NCI-H748 treated with DMSO at 0.1 percent for 48 hours (cell line): ENCODE data around the gene LPCAT3.
"Not testable (repeated sequence)": the region's sequence is repeated elsewhere in the genome, so short reads cannot be mapped to it uniquely, and the experiment has no call there.

Source experiments
- DNase-seq: peaks from one replicate; lab custom pipeline; 2025; lab: John Stamatoyannopoulos, UW

LPCAT3 gene

GRCh38 chr12:7035463-7035862 is 17.2 kb upstream of the LPCAT3 start:
- no peak for DNase-seq

- no peak for DNase-seq
These were observed 16.2 kb upstream of the LPCAT3 start for GRCh38 chr12:7034464-7034863.

GRCh38 chr12:7032990-7033389 is 14.7 kb upstream of the LPCAT3 start:
- no peak for DNase-seq

GRCh38 chr12:7031306-7031705 is 13.0 kb upstream of the LPCAT3 start:
- no peak for DNase-seq

GRCh38 chr12:7026854-7027253 is 8.6 kb upstream of the LPCAT3 start:
- no peak for DNase-seq

GRCh38 chr12:7023114-7023513 is 4.8 kb upstream of the LPCAT3 start:
- no peak for DNase-seq

- DNase-seq, result no peak
These were observed 3.7 kb upstream of the LPCAT3 start for GRCh38 chr12:7021956-7022355.

- DNase-seq, result no peak
These were observed 830 bp upstream of the LPCAT3 start for GRCh38 chr12:7019043-7019569.

- no peak for DNase-seq
These were observed 366 bp downstream of the LPCAT3 start for GRCh38 chr12:7017870-7018349.

- no peak for DNase-seq
These were observed 1.2 kb downstream of the LPCAT3 start for GRCh38 chr12:7016958-7017571.

- DNase-seq, result no peak
These were observed 2.5 kb downstream of the LPCAT3 start for GRCh38 chr12:7015555-7016370.

GRCh38 chr12:7013101-7013500 is 5.2 kb downstream of the LPCAT3 start:
- no peak for DNase-seq

GRCh38 chr12:7012024-7012607 is 6.2 kb downstream of the LPCAT3 start:
- DNase-seq, result no peak

GRCh38 chr12:7011398-7011797 is 6.9 kb downstream of the LPCAT3 start:
- DNase-seq, result not testable (repeated sequence)

GRCh38 chr12:7009512-7009911 is 8.8 kb downstream of the LPCAT3 start:
- DNase-seq, result no peak

GRCh38 chr12:7008864-7009263 is 9.4 kb downstream of the LPCAT3 start:
- no peak for DNase-seq

- no peak for DNase-seq
These were observed 11.6 kb downstream of the LPCAT3 start for GRCh38 chr12:7006639-7007038.

- DNase-seq, result no peak
These were observed 13.0 kb downstream of the LPCAT3 start for GRCh38 chr12:7005311-7005710.

GRCh38 chr12:7004840-7005239 is 13.4 kb downstream of the LPCAT3 start:
- DNase-seq, result no peak

- DNase-seq, result no peak
These were observed 13.9 kb downstream of the LPCAT3 start for GRCh38 chr12:7004287-7004803.

GRCh38 chr12:7001921-7002591 is 16.2 kb downstream of the LPCAT3 start:
- DNase-seq, result no peak
